Islet of Langerhans (tissue), 1 donor: Measurements from ENCODE around the gene CUEDC2.
"Not testable (repeated sequence)": the region's sequence is repeated elsewhere in the genome, so short reads cannot be mapped to it uniquely, and the experiment has no call there.

Experiments
- FAIRE-seq: peaks from one replicate; lab custom pipeline; 2011; peaks lifted over from hg19 to GRCh38; lab: Jason Lieb, UNC

CUEDC2 gene

DNA sequence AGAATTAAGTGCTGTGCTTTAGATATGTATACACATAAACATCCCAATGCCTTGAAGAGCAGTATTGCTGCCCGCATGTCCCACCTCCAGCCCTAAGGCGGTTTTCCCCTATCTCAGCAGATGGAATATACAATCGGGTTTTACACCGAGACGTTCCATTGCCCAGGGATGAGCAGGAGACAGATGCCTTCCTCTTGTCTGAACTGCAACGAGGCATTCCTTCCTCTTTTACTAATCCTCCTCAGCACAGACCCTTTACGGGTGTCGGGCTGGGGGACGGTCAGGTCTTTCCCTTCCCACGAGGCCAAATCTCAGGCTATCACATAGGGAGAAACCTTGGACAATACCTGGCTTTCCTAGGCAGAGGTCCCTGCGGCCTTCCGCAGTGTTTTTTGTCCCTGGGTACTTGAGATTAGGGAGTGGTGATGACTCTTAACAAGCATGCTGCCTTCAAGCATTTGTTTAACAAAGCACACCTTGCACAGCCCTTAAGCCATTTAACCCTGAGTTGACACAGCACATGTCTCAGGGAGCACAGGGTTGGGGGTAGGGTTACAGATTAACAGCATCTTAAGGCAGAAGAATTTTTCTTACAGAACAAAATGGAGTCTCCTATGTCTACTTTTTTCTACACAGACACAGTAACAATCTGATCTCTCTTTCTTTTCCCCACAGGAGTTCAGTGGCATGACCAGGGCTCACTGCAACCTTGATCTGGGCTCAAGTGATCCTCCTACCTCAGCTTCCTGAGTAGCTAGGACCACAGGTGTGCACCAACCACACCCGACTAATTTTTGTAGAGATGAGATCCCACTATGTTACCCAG lies 22.5 kb upstream of the CUEDC2 start:
- not testable (repeated sequence) for FAIRE-seq

DNA sequence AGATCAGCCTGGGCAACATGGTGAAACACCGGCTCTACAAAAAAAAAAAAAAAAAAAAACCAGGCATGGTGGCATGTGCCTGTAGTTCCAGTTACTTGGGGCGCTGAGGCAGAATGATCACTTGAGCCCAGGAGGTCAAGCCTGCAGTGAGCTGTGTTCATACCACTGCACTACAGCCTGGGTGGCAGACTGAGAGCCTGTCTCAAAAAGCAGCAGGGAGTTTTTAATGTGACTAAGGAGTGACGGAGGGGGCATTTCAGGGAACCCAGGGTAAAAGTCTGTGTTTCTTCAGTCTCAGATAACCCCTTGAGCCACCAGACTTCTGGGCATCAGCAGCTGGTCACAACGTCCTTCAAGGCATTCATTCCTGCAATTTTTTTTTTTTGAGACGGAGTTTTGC lies 21.1 kb upstream of the CUEDC2 start:
- no peak for FAIRE-seq

DNA sequence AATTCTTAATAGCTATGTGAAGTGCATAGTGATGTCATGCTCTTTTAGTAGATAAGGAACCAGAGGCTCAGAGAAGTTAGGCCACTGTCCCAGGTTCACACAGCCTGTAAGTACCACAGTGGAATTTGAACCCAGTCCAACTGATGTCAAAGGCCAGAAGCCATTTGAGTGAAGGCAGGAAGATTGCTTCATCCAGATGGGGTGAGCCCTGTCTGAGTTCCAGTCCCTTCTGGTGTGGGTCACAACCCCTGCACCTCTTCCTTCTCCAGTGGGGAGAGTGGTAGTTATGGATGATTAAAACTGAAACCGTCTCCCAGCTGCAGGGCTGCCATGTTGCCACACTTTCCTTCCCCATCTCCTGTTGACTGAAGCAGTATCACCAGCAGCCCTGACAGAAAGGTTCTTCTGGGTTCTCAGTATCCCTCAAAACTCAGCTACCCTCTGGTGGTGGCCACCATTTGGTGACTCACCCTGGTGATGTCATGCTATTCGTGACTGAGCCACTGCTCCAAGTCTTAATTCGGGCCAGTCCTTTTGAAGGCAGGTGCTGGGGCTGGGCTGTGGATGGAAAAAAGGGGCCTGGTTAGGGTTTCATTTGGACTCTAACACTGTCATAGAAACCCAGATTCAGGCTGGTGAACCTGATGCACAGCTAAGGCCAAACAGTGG lies 20.4 kb upstream of the CUEDC2 start:
- FAIRE-seq, result no peak

DNA sequence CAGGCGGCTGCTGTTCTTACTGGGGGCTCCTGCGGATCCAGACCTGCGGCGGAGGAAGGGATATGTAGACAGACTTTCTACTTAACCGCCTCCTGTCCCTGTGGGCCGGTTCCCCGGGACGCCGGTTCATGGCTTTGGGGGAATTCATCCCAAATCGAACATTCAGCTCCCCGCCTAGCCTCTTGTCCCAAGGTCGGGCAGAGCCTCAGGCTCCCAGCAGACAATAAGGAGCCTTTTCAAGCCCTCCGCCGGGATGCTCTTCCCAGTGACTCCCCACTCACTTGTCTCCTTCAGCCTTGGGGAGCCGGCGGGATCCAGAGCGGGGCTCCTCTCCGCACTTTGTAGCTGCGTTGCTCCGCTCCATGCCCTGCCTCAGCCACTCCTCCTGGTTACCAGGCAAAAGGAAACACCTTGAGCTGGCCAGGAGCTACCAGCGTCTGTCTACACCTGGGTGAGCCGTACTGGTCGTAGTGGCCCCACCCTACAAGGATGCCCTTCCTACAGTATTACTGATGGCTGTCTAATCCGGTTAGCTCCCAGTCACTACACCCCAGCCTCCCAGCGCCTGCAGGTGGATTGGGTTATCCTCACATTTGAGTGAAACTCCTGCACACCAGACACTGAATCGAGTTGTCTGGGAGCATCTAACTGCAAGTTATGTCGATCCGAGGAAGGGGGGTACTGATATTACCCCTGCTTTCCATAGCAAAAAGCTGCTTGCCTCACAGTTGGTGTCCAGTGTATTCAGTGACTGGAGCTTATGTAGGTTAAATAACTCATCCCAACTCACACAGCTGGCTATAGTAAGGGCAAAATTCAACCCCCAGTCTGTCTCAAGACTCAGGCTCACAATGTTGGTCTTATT lies 19.0 kb upstream of the CUEDC2 start, which contains the start of gene C10orf95:
Gene C10orf95, minus strand, starts transcription at position 439 of the 865 bp plus-strand sequence. CDS start 450 bp downstream, outside the sequence.
- no peak for FAIRE-seq

DNA sequence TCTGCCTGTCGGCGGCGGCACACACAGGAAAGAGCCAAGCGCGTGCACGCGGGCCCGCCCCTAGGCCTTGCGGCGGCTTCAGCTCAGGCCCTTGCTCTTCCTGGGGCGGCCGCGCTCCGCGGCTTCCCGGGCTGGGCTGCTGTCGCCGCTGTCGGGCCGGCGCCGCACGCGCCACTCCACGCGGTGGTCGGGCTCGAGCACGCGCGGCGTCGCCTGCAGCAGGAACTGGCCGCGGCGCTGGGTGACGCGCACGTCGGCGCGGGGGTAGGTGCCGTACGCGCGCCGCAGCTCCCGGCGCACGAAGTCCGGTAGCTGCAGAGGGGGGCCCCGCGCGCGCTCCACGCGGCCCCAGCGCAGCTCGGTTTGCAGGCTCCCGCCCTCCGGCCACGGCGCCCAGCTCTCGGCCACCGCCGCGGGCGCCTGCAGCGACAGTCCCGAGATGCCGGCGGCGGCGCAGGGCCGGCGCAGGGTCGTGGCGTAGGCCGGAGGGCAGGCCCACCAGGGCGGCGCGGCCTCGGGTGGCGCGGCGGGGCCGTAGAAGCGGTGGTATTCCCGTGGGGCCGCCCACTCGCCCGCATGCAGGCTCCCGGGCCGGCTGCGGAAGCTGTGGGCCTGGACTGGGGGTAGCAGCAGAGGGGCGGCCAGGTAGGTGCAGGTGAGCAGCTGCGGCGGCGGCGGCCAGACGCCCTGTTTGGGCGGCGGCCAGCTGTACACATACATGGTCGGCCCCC lies 18.2 kb upstream of the CUEDC2 start:
- FAIRE-seq, result no peak

DNA sequence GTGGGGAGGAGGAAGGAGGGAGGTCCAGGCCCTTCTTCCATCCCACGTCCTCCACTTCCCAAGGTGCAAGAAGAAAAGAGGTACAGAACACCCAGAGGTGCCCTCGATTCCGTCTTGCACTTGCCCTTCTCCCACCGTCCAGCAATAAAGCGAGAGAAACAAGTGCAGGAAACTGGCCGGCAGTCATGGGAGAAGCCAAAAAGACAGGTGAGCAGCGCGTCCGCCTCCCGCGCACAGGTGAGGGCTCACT lies 17.7 kb upstream of the CUEDC2 start:
- no peak for FAIRE-seq

DNA sequence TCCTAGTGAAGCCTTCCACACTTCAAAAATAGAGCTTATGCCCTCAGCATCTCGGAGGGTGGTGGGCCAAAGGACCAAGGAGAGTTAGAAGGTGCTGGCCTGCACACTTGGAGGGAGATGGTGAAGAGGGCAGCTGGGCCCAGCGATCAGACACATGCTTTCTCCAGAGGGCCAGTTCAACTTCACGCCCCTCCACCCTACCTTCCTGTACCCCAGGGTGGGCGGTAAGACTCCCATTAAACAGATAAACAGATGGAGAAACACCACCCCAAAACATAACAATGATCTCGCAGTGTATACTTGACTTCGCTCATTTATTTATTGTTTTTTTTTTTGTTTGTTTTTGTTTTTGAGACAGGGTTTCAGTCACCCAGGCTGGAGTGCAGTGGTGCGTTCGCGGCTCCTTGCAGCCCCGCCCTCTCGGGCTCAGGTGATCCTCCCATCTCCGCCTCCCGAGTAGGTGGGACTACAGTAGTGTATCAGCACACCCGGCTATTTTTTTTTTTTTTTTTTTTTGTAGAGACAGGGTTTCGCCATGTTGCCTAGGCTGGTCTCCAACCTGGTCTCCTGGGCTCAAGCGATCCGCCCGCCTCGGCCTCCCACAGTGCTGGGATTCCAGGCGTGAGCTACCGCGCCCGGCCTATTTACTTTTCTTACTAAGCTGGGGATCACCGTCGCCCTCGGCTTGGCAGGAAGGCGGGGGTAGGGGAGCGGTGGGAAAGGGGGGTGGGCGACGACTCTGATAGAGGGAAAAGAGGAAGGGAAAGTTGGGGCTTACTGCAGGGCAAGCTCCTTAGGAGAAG lies 17.1 kb upstream of the CUEDC2 start:
- no peak for FAIRE-seq

DNA sequence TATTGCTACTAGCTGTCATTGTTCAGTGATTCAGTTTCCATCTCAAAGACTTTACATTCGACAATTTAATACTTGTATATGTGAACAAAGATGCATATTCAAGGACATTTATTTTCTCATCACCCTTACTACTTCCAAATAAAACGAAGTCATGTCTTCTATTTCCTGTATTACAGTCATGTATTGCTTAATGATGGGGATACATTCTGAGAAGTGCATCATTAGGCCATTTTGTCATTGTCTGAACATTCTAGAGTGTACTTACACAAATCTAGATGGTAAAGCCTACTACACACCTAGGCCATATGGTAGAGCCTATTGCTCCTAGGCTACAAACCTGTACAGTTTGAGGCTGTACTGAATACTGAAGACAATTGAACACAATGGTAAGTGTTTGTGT lies 12.5 kb upstream of the CUEDC2 start:
- FAIRE-seq, result no peak

DNA sequence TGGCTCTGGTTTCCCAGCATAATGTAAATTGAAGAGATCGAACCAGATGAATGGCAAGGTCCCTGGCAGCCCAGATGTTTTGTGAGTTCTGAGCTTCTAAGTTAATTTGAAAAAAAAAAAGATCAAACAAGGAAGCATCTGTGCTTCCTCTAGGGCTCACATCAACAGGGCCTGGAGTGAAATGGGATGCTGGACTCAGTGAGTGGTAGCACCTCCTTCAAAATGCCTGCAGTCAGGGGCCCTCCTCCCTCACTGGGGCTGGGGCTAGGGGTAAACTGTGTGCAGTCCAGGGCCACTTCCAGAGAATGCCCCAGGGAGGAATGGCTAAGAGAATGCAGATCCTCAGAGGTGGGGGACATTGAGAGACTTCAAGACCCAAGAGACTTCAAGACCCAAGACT lies 6.0 kb upstream of the CUEDC2 start:
- no peak for FAIRE-seq

DNA sequence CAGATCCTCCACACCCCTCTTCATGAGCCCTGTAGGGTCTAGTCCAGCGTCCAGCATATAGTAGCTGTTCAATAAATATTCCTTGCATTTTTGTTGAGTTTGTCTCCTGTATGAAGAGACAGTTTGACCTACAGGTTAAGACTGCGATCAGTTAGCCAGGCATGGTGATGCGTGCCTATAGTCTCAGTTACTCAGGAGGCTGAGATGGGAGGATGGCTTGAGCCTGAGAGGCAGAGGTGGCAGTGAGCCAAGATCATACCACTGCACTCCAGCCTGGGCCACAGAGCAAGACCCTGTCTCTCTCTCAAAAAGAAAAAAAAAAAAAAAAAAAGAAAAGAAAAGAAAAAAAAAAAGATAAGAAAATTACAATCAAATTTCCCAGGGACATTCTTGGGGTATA lies 5.1 kb upstream of the CUEDC2 start:
- FAIRE-seq, result no peak

DNA sequence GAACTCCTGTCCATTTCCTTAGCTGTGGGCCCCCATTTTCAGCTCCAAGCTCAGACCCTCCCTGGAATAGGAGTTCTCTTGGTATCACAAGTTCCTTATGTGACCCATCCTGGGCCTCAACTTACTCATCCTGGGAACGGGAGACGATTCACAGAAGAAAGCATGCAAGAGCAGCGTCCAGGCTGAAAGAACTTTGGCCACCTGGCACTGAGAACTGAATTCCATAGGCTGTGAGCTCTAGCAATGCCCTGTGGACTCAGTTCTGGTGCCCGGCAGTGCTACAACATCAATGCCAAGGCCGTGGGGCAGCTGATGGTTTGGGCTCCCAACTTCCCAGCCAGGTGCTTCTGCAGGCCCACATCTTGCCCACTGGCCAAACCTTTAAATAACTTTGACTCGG lies 3.9 kb upstream of the CUEDC2 start:
- FAIRE-seq, result no peak

DNA sequence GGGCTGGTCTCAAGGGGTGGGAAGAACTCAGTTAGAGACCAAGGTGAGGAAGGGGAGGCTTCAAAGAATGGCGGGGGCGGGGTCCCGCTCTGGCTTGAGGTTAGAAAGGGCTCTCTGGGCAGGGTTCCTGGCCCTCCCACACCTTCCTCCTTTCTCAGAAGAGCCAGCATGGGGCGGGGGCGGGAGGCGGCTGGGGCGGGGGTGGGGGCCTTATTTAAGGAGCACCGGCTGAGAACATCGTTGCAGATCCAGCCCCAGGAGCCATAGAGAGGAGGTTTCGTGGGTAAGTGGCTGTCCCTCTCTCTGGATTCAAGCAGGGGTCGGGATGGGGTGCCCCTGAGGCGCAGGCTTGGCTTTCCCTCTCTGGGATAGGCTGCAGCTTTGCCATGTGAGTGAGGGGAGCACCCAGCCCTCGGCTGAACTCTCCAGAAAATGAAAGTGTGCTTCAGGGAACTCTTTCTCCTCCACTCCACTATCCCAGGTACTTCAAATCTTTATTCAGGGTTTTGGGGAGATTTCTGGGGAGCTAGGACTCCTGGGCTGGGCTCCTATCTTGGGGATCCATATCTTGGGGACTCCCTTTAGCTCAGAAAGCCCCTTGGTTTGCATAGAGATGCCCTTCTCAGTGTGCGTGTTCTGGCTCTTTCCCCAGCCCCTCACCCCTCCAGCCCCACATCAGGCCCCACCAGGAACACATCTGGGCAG lies 3.3 kb upstream of the CUEDC2 start:
- no peak for FAIRE-seq

DNA sequence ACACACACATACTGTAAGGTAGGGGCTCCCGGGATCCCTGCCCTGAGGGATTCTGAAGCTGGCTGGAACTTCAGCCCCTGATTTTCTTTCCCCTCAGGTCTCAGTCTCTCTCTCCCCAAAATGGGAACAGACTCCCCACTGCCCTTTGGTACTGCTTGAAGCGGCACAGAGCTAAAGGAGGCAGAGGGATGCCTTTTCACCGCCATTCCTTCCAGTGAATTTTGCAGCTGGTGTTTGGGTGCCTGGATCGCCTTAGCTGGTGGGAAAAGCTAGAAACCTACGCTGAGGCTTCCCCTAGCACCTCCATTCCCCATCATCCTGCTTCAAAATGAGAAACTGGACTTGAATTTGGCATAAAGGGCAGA lies 2.7 kb upstream of the CUEDC2 start:
- no peak for FAIRE-seq

DNA sequence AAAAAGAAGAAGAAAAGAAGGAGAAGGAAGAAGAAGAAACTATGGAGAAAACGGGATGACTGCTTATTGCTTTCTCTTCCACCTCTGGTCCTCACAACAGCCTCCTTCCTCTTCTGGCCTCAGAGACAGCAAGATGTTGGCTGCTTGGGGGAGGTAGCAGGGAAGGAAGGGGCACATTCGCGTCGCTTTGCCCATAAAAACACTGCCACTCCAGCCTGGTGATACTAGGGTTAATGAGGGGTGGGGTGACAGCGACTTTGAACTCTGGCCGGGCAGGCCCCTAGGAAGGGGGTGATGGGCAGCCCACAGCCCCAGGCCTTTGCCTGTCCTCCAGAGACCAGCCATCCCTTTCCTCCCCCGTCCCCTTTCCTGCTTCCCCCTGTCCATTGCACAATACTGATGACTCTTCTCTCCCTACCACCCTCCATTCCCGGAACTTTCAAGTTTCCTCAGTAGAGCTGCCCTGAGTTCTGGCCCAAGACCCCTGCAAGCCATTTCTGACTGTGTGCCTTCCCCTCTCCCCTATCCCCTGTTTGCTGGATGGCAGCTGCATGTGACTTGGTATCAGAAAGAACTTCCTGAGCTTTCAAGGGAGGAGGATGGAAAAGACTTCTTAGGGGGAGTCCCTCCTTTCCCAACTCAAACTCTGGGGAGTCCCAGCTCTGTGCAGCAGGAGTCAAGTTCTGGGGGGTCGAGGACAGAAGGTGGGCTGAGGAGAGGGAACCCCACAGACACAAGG lies 2.2 kb upstream of the CUEDC2 start:
- FAIRE-seq, result no peak

DNA sequence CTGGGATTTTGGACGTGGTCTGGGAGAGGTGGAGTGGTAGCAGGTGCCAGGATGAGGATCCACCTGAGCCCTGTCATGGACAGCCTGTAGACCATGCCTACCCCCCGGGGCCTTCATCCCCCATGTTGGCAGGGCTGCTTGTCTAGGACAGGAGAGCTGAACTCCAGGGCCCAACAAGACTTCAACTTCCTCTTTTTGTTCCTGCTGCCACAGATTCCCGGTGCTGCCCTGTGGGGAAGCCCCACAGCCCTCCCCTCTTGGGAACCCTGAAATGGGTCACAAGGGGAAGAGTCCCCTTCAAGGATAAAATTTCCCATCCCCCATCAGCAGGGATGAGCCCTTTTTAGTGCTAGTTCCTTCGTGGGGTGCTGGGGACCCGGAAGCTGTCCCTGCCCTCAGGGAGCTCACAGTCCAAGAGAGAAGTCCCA lies 1.3 kb upstream of the CUEDC2 start:
- no peak for FAIRE-seq

DNA sequence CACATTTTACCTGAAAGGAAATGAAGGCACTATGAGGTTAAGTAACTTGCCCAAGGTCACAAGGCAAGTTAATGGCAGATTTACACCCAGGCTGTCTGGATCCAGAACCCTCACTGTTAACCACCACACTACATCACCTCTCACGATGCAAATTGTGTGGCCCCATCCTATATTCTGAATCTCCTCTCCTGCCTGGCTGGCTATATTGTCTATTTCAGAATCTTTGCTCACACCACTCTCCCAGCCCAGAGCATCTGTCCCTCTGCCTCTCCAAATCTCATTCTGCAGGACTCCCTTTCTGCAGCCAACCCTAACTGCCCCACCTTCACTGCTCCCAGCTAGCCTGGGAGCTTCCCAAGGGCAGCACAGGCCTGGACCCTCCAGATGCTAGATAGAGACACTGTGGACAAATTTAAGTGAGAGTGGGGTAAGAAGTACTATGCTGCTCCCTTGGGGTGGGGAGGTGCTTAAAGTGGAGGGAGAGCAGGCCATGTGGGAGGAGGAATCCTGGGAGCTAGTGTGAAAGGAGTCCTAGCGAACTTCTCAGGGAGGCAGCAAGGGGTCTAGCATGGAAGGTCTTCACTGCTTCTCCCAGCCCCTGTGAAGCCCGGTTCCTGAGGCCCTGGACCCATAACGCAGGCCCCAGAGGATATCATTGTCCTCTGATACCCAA lies 786 bp downstream of the CUEDC2 start:
- no peak for FAIRE-seq

DNA sequence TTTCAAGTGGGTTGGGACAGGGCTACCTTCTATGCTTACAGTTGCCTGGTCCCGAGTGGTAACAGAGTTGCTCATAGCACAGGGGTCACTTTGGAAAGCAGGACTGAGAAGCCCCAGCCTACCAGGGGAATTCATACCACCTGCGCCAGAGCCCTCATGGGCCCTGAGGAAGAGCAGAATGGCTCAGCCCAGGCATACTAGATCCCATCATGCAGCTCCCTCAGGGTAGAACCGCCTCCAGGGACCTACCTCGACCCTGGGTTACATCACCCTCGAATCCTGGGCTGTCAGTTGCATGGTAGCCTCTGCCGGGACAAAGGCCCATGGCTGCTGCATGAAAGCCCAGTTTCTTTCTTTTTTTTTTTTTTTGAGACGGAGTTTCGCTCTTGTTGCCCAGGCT lies 2.9 kb downstream of the CUEDC2 start:
- no peak for FAIRE-seq

DNA sequence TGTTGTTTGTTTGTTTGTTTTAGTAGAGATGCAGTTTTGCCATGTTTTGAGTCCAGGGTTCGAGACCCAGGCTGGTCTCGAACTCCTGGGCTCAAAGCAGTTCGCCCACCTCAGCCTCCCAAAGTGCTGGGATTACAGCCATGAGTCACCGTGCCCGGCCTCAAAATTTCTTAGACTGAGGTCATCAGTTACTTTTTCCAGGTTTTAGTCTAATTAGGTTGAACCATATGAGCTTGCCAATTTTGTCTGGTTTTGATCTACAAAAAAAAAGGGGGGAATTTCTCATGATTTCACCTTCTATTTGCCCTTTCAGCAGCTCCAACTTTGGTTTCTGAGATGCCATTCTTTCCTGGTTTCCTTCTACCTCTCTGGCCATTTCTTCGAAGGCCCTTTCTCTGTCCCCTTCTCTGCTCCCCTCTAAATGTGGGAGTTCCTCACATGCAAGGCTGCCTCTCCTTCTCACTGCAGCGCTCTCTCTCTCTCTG lies 5.5 kb downstream of the CUEDC2 start:
- no peak for FAIRE-seq

DNA sequence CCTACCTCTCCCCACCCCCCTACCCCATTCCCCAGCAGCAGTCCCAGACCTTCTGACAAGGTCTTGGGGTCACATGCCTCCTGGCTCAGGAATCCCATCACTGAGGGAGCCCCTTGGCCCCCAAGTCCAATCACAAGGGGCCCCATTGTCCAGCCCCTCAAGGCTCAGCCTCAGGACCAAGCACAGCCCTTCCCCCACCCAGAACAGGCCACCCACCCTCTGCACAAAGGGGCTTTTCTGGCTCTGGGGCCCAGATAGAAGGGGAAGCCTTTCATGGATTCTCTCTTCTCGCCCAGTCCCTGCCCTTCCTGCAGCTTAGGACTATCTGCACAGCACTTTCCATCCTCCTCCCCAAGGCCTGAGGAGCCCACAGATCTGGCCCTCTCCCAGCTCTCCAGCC lies 6.9 kb downstream of the CUEDC2 start:
- FAIRE-seq, result no peak

DNA sequence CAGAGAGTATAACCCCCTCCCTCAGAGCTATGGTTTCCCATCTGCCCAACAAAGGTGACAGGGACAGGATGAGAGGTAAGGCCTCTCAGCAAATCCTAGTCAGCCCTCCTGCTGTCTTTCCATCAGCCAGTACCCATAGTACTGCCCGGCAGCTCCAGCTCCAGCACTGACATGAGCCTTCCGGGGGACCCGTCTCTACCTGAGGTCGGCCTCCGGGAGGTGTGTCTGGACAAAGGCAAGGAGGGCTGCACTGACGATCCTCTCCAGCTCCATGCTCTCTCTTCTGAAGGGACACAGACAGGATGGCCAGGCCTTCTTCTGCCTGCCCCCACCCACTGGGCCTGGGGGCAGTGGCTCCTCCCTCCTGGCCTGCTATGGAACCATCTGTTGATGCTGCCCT lies 7.5 kb downstream of the CUEDC2 start:
- no peak for FAIRE-seq
